ENCODE measurements around the gene TTC39B. TPM values are rescaled to one million over a fixed set of nuclear protein-coding genes. Genes with fewer than 3 reads are reported as not detected.

The TTC39B gene
- 10.2 and 10.8 TPM in 2 replicates for total RNA-seq

GRCh38 chr9:15306757-15307522 lies at the start of gene TTC39B:
TTC39B (minus strand) TSS chr9:15307216; CDS start chr9:15307125, 91 bp downstream.

Other genes with a start within 250 kb of the TTC39B start
- gene SNAPC3, start 115.7 kb upstream of the TTC39B start, total RNA-seq, result 15.8 and 25.8 TPM in 2 replicates
- 13.8 and 27.9 TPM in 2 replicates for gene PSIP1, start 203.8 kb upstream of the TTC39B start, total RNA-seq
- 0.47 and 0.49 TPM in 2 replicates for gene CCDC171, start 245.8 kb upstream of the TTC39B start, total RNA-seq

Data from hair follicular keratinocyte (primary cell).